Breast epithelium (tissue), 4 donors: Measurements from ENCODE around the gene CST9L. TPM values are rescaled to one million over a fixed set of nuclear protein-coding genes. Genes with fewer than 3 reads are reported as not detected.

Experiments
- DNase-seq, 2 donors: peaks; one replicate each; pipeline ENCODE4 v3.0.0-alpha.2; 2019; ENCODE audit warnings: low spot score in 2 of 2
- H3K27ac ChIP-seq, 2 donors: fragments of 200-600 bp; sonication (generic) in 1 of 2; one replicate each; pipeline ENCODE4 v1.5.1; 2016 to 2019; ENCODE audit warnings: mild to moderate bottlenecking in 1 of 2
- H3K27me3 ChIP-seq, 2 donors: fragments of 200-600 bp; sonication (generic) in 1 of 2; one replicate each; pipeline versions ENCODE4 v1.5.1 to v1.6.0; 2017 to 2019; ENCODE audit warnings: control low read depth in 1 of 2, mild to moderate bottlenecking in 1 of 2
- H3K36me3 ChIP-seq: fragments of 200-600 bp; one replicate; pipeline ENCODE4 v1.5.1; 2019
- H3K4me1 ChIP-seq, 2 donors: fragments of 200-600 bp; sonication (generic); one replicate each; pipeline ENCODE4 v1.5.1; 2016 to 2019; ENCODE audit warnings: control low read depth in 1 of 2
- H3K4me3 ChIP-seq, 3 donors: fragments of 200-600 bp; sonication (generic); 1 replicate in 2 of 3; 2 replicates in 1 of 3; pipeline ENCODE4 v1.5.1; 2016 to 2019; ENCODE audit warnings: mild to moderate bottlenecking in 3 of 3, moderate library complexity in 2 of 3
- H3K9me3 ChIP-seq, 2 donors: fragments of 200-600 bp; sonication (generic) in 1 of 2; one replicate each; pipeline ENCODE4 v1.5.1; 2016 to 2019; ENCODE audit warnings: control low read depth in 1 of 2
- POLR2A ChIP-seq: fragments of 450-650 bp; IDR thresholded peaks from one replicate; pipeline ENCODE4 v1.6.1; 2016; ENCODE audit warnings: antibody characterized with exemption, mild to moderate bottlenecking, moderate library complexity
- POLR2AphosphoS5 ChIP-seq, 3 donors: sonication (generic); formaldehyde crosslinking; IDR thresholded peaks; one replicate each; pipeline ENCODE4 v1.6.1; 2017; ENCODE audit warnings: antibody characterized with exemption in 3 of 3
- intact Hi-C: fragments of 100-400 bp; cut with DNase I; formaldehyde crosslinking; loops from one replicate; pipeline ENCODE4 v1.15.1; 2023; ENCODE audit warnings: low total_unique reads
- total RNA-seq, 3 donors: library from RNA; depleted of rRNA; stranded (reverse); fragments of >200 nt; gene quantifications; one replicate each; pipeline ENCODE4 v1.1.0, GENCODE V29; 2016
- TF ChIP-seq, protein P1 (sequence below), 3 donors: fragments of 450-650 bp; IDR thresholded peaks; one replicate each; pipeline ENCODE4 v1.5.1; 2016 to 2017; ENCODE audit warnings: antibody characterized with exemption in 3 of 3, mild to moderate bottlenecking in 3 of 3, moderate library complexity in 3 of 3

CST9L gene
- total RNA-seq, 3 donors from 2014 or later: not detected

DNA sequence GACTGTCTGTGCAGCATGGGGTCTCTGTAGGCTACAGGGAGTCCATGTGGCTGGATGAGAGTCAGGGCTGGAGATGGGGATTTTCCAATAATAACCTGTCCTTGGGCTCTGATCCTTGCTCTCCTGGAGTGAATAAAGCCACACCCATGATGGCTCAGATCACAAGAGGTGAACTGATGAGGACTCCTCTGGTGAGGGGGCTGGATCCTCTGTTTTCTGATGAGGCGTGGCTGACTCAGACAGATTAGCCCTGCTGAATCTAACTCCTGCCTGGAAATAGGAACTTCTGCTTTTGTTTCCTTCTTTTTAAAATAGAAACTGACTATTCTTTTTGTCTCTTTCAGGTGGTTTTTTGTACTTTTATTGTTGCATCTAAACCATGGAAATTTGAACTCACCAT, 27.0 kb downstream of the CST9L start:
- no peaks in the 10 kb centered on the region for H3K9me3 ChIP-seq
- no peak for TF ChIP-seq POLR2AphosphoS5 (IDR thresholded peaks at IDR 0.05)
- TF ChIP-seq, protein P1, sequence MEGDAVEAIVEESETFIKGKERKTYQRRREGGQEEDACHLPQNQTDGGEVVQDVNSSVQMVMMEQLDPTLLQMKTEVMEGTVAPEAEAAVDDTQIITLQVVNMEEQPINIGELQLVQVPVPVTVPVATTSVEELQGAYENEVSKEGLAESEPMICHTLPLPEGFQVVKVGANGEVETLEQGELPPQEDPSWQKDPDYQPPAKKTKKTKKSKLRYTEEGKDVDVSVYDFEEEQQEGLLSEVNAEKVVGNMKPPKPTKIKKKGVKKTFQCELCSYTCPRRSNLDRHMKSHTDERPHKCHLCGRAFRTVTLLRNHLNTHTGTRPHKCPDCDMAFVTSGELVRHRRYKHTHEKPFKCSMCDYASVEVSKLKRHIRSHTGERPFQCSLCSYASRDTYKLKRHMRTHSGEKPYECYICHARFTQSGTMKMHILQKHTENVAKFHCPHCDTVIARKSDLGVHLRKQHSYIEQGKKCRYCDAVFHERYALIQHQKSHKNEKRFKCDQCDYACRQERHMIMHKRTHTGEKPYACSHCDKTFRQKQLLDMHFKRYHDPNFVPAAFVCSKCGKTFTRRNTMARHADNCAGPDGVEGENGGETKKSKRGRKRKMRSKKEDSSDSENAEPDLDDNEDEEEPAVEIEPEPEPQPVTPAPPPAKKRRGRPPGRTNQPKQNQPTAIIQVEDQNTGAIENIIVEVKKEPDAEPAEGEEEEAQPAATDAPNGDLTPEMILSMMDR (IDR thresholded peaks at IDR 0.05): no peak
- TF ChIP-seq POLR2A: no peak
- intact Hi-C loops: no loop called here
- DNase-seq: no peak
- H3K4me1 ChIP-seq: no peaks in the 10 kb centered on the region
- H3K27me3 ChIP-seq: no peaks in the 10 kb centered on the region
- no peaks in the 10 kb centered on the region for H3K36me3 ChIP-seq
- H3K4me3 ChIP-seq: no peak overlapping the region
- H3K27ac ChIP-seq: no peak overlapping the region

DNA sequence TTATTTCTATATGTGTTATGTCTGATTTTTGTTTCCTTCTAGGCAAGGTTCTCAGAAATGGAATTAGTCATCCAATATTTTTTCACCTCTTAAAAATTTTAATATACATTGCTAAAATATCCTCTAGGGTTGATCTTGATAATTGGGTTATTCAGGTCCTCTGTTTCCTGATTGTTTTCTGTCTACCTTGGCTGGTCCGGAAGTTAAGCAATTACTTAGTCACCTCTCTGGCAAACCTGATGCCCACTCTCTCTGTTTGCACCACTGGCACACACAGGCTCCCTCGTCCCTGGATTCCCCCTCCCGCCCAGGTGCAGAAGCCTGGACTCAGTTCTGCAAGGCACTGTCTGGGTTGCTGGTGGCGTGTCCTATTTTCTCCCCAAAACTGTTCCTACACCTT, 27.7 kb downstream of the CST9L start:
- no peak for DNase-seq
- H3K4me3 ChIP-seq: no peak overlapping the region
- intact Hi-C loops: no loop called here
- H3K9me3 ChIP-seq: no peaks in the 10 kb centered on the region
- H3K36me3 ChIP-seq: no peaks in the 10 kb centered on the region
- TF ChIP-seq POLR2AphosphoS5 (IDR thresholded peaks at IDR 0.05): no peak
- TF ChIP-seq, protein P1 (IDR thresholded peaks at IDR 0.05): no peak
- no peak for TF ChIP-seq POLR2A
- H3K27me3 ChIP-seq: no peaks in the 10 kb centered on the region
- no peaks in the 10 kb centered on the region for H3K4me1 ChIP-seq
- no peak overlapping the region for H3K27ac ChIP-seq

DNA sequence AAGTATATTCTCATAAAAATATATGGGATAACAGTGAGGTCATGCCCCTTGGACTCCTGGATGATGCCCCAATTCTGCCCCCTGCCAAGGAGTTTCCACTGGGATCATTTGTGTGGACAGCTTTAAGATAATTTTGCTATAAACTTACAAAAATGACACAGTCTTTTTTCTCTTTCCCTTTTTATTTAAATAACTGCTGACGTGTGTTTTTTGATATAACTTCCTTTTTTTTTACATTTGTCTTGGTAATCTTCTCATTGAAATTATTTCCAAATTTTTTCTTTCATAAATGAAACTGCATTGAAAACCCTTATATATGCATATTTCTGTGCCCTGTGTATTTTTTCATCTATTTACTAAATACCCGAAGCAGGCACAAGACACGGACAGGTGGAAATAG, 31.3 kb downstream of the CST9L start:
- no peaks in the 10 kb centered on the region for H3K27me3 ChIP-seq
- TF ChIP-seq, protein P1 (IDR thresholded peaks at IDR 0.05): no peak
- TF ChIP-seq POLR2A (no peak), POLR2AphosphoS5 (IDR thresholded peaks at IDR 0.05) (no peak)

DNA sequence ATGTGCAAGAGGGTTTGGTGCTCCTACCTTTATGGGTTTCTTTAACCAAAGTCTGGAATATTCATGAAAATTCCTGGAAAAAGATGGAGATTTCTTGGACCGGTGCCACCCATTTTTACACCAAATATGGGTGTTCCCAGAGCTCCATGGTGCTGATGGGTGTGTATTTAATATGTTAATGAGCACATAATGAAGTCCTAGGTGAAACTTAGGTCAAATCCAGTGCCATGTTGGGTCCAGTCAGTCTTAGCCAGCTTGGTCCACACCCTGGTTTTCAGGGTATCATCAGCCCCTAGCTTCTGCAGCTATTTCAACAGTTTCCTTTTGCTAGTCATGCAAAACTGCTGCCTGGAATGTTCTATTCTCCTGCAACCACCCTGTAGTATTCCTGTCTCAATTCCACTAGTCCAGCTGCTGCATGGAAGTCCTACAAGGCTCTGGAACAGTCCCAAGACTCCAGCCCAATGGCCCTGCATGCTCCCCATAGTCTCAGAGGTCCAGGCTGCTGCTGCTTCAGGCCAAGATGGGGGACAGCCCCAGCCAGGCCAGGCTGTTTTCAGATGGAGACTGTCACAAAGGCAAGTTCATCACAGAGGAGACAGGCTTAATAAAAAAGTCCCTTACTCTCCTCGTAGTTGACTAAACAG, 31.8 kb downstream of the CST9L start:
- H3K4me1 ChIP-seq: no peaks in the 10 kb centered on the region
- H3K4me3 ChIP-seq: no peak overlapping the region
- intact Hi-C loops: no loop called here

More for the DNA sequence above, 31.3 kb downstream of the CST9L start:
- intact Hi-C loops: no loop called here
- no peaks in the 10 kb centered on the region for H3K9me3 ChIP-seq
- no peaks in the 10 kb centered on the region for H3K4me1 ChIP-seq
- no peak overlapping the region for H3K27ac ChIP-seq
- DNase-seq: no peak
- no peaks in the 10 kb centered on the region for H3K36me3 ChIP-seq
- no peak overlapping the region for H3K4me3 ChIP-seq

More for the DNA sequence above, 31.8 kb downstream of the CST9L start:
- no peak for TF ChIP-seq POLR2AphosphoS5 (IDR thresholded peaks at IDR 0.05)
- TF ChIP-seq, protein P1 (IDR thresholded peaks at IDR 0.05): no peak
- no peak for TF ChIP-seq POLR2A
- no peaks in the 10 kb centered on the region for H3K9me3 ChIP-seq
- no peak for DNase-seq
- no peak overlapping the region for H3K27ac ChIP-seq
- no peaks in the 10 kb centered on the region for H3K27me3 ChIP-seq
- H3K36me3 ChIP-seq: no peaks in the 10 kb centered on the region
